ENCODE results near the gene PLXDC1.

- TF ChIP-seq CSDC2 (CRISPR knock-in tag; IDR thresholded peaks at IDR 0.05) (no peak), ISL1 (CRISPR knock-in tag; IDR thresholded peaks at IDR 0.05) (no peak), ZC3H10 (CRISPR knock-in tag; IDR thresholded peaks at IDR 0.05) (no peak), ZNF8 (CRISPR knock-in tag; IDR thresholded peaks at IDR 0.05) (no peak), ZFP3 (CRISPR knock-in tag; IDR thresholded peaks at IDR 0.05) (no peak), PATZ1 (CRISPR knock-in tag; IDR thresholded peaks at IDR 0.05; ENCODE audit: borderline replicate concordance) (no peak), GLIS3 (CRISPR knock-in tag; IDR thresholded peaks at IDR 0.05) (no peak), RARB (CRISPR knock-in tag; IDR thresholded peaks at IDR 0.05) (no peak), ARNTL (CRISPR knock-in tag; IDR thresholded peaks at IDR 0.05; ENCODE audit: borderline replicate concordance, low read depth) (no peak), POU6F1 (CRISPR knock-in tag; IDR thresholded peaks at IDR 0.05; ENCODE audit: borderline replicate concordance, low read depth) (no peak), OSR1 (CRISPR knock-in tag; IDR thresholded peaks at IDR 0.05) (no peak), ZFP30 (CRISPR knock-in tag; IDR thresholded peaks at IDR 0.05) (no peak)
- TF ChIP-seq, protein P1, sequence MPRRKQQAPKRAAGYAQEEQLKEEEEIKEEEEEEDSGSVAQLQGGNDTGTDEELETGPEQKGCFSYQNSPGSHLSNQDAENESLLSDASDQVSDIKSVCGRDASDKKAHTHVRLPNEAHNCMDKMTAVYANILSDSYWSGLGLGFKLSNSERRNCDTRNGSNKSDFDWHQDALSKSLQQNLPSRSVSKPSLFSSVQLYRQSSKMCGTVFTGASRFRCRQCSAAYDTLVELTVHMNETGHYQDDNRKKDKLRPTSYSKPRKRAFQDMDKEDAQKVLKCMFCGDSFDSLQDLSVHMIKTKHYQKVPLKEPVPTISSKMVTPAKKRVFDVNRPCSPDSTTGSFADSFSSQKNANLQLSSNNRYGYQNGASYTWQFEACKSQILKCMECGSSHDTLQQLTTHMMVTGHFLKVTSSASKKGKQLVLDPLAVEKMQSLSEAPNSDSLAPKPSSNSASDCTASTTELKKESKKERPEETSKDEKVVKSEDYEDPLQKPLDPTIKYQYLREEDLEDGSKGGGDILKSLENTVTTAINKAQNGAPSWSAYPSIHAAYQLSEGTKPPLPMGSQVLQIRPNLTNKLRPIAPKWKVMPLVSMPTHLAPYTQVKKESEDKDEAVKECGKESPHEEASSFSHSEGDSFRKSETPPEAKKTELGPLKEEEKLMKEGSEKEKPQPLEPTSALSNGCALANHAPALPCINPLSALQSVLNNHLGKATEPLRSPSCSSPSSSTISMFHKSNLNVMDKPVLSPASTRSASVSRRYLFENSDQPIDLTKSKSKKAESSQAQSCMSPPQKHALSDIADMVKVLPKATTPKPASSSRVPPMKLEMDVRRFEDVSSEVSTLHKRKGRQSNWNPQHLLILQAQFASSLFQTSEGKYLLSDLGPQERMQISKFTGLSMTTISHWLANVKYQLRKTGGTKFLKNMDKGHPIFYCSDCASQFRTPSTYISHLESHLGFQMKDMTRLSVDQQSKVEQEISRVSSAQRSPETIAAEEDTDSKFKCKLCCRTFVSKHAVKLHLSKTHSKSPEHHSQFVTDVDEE (CRISPR knock-in tag; IDR thresholded peaks at IDR 0.05), result no peak
- TF ChIP-seq, protein P2, sequence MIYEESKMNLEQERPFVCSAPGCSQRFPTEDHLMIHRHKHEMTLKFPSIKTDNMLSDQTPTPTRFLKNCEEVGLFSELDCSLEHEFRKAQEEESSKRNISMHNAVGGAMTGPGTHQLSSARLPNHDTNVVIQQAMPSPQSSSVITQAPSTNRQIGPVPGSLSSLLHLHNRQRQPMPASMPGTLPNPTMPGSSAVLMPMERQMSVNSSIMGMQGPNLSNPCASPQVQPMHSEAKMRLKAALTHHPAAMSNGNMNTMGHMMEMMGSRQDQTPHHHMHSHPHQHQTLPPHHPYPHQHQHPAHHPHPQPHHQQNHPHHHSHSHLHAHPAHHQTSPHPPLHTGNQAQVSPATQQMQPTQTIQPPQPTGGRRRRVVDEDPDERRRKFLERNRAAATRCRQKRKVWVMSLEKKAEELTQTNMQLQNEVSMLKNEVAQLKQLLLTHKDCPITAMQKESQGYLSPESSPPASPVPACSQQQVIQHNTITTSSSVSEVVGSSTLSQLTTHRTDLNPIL (CRISPR knock-in tag; IDR thresholded peaks at IDR 0.05; ENCODE audit: low read depth), result no peak
Observed at GRCh38 chr17:39147221-39148185, 3.9 kb downstream of the PLXDC1 start.

Data from SK-N-SH treated with all-trans-retinoic acid at 6 μM for 48 hours (cell line).